Prostate gland (tissue), 2 donors: Measurements from ENCODE around the gene LGALS3. TPM values are rescaled to one million over a fixed set of nuclear protein-coding genes. Genes with fewer than 3 reads are reported as not detected.
"Not testable (repeated sequence)": the region's sequence is repeated elsewhere in the genome, so short reads cannot be mapped to it uniquely, and the experiment has no call there.

Experiments used
- DNase-seq: peaks from one replicate; pipeline ENCODE4 v3.0.0-alpha.2; 2019; ENCODE audit warnings: low spot score
- H3K27ac ChIP-seq, 2 donors: fragments of 200-600 bp; sonication (generic); 2 replicates each; pipeline ENCODE4 v1.5.1; 2017 to 2019
- H3K27me3 ChIP-seq: fragments of 200-600 bp; sonication (generic); replicated peaks from 2 replicates; pipeline ENCODE4 v1.5.1; 2019; ENCODE audit not compliant: insufficient read depth
- H3K36me3 ChIP-seq, 2 donors: fragments of 200-600 bp; sonication (generic); 1 replicate in 1 of 2; 2 replicates in 1 of 2; pipeline versions ENCODE4 v1.5.1 to v1.8.1; 2017 to 2019
- H3K4me1 ChIP-seq: fragments of 200-600 bp; sonication (generic); replicated peaks from 2 replicates; pipeline ENCODE4 v1.5.1; 2019
- H3K4me3 ChIP-seq, 2 donors: fragments of 200-600 bp; sonication (generic); 2 replicates each; pipeline ENCODE4 v1.5.1; 2017 to 2019
- H3K9me3 ChIP-seq: fragments of 200-600 bp; sonication (generic); 2 replicates; pipeline ENCODE4 v1.5.1; 2017
- CTCF ChIP-seq, 4 experiments: fragments of 200-600 bp in 2 of 4; fragments of 450-650 bp in 2 of 4; sonication (generic) in 2 of 4; IDR thresholded peaks; 1 replicate in 3 of 4; 2 replicates in 1 of 4; pipeline ENCODE4 v1.5.1; 2016 to 2019; ENCODE audit warnings: antibody characterized with exemption in 4 of 4, mild to moderate bottlenecking in 2 of 4, moderate library complexity in 2 of 4
- POLR2A ChIP-seq: fragments of 450-650 bp; IDR thresholded peaks from one replicate; pipeline ENCODE4 v1.6.1; 2016; ENCODE audit warnings: antibody characterized with exemption, mild to moderate bottlenecking
- POLR2AphosphoS5 ChIP-seq: sonication (generic); formaldehyde crosslinking; IDR thresholded peaks from one replicate; pipeline ENCODE4 v1.6.1; 2017; ENCODE audit warnings: antibody characterized with exemption
- WGBS: methylation state at CpG from one replicate; pipeline ENCODE4 v1.1.5; 2018; 5-methylcytosine and 5-hydroxymethylcytosine counted together
- intact Hi-C: fragments of 100-400 bp; cut with DNase I; formaldehyde crosslinking; loops from one replicate; pipeline ENCODE4 v1.14.2; 2022
- total RNA-seq, 2 donors: library from RNA; depleted of rRNA; stranded (reverse); fragments of >200 nt; gene quantifications; one replicate each; pipeline ENCODE4 v1.1.0, GENCODE V29; 2016

LGALS3 gene
- 100 to 1,000 TPM; 334 to 400 TPM for total RNA-seq

DNA sequence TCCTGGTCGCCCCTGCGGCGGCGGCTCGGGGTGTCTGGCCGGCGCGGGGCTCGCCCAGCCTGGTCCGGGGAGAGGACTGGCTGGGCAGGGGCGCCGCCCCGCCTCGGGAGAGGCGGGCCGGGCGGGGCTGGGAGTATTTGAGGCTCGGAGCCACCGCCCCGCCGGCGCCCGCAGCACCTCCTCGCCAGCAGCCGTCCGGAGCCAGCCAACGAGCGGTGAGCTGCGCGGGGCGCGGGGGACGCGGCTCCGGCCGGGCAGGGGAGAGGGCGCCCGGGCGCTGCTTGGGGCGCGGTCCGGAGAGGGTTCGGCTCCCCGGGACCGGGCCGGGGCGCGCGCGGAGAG lies at the start of gene LGALS3:
LGALS3 (plus strand) TSS at position 167 of the 342 bp plus-strand sequence. CDS start 8,122 bp downstream, outside the sequence.
- DNase-seq = peak; percentile 82
- Histone ChIP-seq H3K27me3 (no peaks in the 10 kb centered on the region), H3K36me3 (no peaks in the 10 kb centered on the region), H3K9me3 (no peaks in the 10 kb centered on the region), H3K4me1 (peaks cover 5% of the 10 kb centered on the region), H3K4me3 (peak within 1 kb of the TSS; percentile 74 to 80), H3K27ac (peak within 1 kb of the TSS; percentile 90 to 91)
- TF ChIP-seq POLR2A = peak; percentile 82
- TF ChIP-seq POLR2AphosphoS5 = no peak
- TF ChIP-seq CTCF (IDR thresholded peaks at IDR 0.05) = peak in 1 of 4 experiments; percentile 12
- 0% methylated on average over 21 of the region's 50 CpGs for WGBS
- intact Hi-C loops = loop anchor here (5.0 kb wide), 1 partner anchor 37 kb away; no protein-coding TSS in a partner anchor

GRCh38 chr14:55079961-55080360 lies 49.1 kb upstream of the LGALS3 start:
- DNase-seq, H3K27me3 ChIP-seq, H3K27ac ChIP-seq, H3K9me3 ChIP-seq, H3K36me3 ChIP-seq, H3K4me3 ChIP-seq, intact Hi-C loops, H3K4me1 ChIP-seq: not testable (repeated sequence)
- 83% methylated on average over 6 of the region's 6 CpGs for WGBS

GRCh38 chr14:55084401-55085059 lies 44.5 kb upstream of the LGALS3 start:
- H3K36me3 ChIP-seq = no peaks in the 10 kb centered on the region
- no peak overlapping the region for H3K27ac ChIP-seq
- H3K9me3 ChIP-seq = no peaks in the 10 kb centered on the region
- DNase-seq = no peak
- TF ChIP-seq POLR2AphosphoS5 = no peak
- TF ChIP-seq CTCF (IDR thresholded peaks at IDR 0.05) = no peak
- no peak for TF ChIP-seq POLR2A
- H3K4me1 ChIP-seq = no peaks in the 10 kb centered on the region
- no peaks in the 10 kb centered on the region for H3K27me3 ChIP-seq
- intact Hi-C loops = no loop called here
- no peak overlapping the region for H3K4me3 ChIP-seq

DNA sequence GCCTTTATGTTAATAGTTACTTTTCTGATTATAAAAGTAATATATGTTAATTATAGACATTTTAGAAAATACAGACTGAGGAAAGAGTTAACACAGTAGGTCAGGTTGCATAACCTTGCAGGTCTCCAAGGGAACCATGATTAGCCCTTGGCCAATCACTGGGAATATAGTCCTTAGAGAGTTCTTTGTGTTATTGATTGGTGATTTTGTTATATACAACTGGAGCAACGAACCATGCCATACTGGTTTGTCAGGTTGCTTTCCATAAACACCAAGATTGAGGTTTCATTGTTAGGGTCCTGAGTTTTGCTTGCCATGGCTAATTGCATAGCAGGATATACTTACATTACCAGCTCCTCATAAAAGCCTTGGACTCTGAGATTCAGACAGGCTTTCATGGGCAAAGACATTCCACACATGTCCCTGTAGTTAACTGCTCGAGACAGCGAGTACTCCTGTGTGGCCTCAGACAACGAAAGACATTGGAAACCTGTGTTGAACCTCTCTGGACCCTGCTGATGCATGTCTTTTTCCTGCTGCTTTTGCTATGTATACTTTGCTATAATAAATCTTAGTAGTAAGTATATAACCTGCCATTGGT lies 43.9 kb upstream of the LGALS3 start:
- Histone ChIP-seq H3K27me3 (no peaks in the 10 kb centered on the region), H3K4me1 (no peaks in the 10 kb centered on the region), H3K4me3 (no peak overlapping the region), H3K9me3 (no peaks in the 10 kb centered on the region), H3K27ac (no peak overlapping the region), H3K36me3 (no peaks in the 10 kb centered on the region)
- TF ChIP-seq CTCF (IDR thresholded peaks at IDR 0.05) (no peak), POLR2A (no peak), POLR2AphosphoS5 (no peak)
- DNase-seq = no peak
- intact Hi-C loops = no loop called here
- WGBS = 39% methylated on average over 4 of the region's 4 CpGs

DNA sequence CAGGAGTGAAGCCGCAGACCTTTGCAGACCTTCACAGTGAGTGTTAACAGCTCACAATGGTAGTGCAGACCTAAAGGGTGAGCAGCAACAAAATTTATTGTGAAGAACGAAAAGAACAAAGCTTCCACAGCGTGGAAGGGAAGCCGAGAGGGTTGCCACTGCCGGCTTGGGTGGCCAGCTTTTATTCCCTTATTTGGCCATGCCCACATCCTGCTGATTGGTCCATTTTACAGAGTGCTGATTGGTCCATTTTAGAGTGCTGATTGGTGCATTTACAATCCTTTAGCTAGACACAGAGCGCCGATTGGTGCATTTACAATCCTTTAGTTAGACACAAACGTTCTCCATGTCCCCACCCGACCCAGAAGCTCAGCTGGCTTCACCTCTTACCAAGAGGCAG lies 42.1 kb upstream of the LGALS3 start:
- H3K9me3 ChIP-seq = no peaks in the 10 kb centered on the region
- DNase-seq = no peak
- no peak overlapping the region for H3K27ac ChIP-seq
- no peaks in the 10 kb centered on the region for H3K27me3 ChIP-seq
- intact Hi-C loops = no loop called here
- 92% methylated on average over 9 of the region's 9 CpGs for WGBS
- no peak for TF ChIP-seq POLR2A
- TF ChIP-seq CTCF (IDR thresholded peaks at IDR 0.05) = no peak
- no peak for TF ChIP-seq POLR2AphosphoS5
- H3K4me3 ChIP-seq = no peak overlapping the region
- no peaks in the 10 kb centered on the region for H3K4me1 ChIP-seq
- no peaks in the 10 kb centered on the region for H3K36me3 ChIP-seq
